ENCODE measurements around the gene DEFB108B.
"Not testable (repeated sequence)": the region's sequence is repeated elsewhere in the genome, so short reads cannot be mapped to it uniquely, and the experiment has no call there.

- TF ChIP-seq, protein P1, sequence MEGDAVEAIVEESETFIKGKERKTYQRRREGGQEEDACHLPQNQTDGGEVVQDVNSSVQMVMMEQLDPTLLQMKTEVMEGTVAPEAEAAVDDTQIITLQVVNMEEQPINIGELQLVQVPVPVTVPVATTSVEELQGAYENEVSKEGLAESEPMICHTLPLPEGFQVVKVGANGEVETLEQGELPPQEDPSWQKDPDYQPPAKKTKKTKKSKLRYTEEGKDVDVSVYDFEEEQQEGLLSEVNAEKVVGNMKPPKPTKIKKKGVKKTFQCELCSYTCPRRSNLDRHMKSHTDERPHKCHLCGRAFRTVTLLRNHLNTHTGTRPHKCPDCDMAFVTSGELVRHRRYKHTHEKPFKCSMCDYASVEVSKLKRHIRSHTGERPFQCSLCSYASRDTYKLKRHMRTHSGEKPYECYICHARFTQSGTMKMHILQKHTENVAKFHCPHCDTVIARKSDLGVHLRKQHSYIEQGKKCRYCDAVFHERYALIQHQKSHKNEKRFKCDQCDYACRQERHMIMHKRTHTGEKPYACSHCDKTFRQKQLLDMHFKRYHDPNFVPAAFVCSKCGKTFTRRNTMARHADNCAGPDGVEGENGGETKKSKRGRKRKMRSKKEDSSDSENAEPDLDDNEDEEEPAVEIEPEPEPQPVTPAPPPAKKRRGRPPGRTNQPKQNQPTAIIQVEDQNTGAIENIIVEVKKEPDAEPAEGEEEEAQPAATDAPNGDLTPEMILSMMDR (IDR thresholded peaks at IDR 0.05; ENCODE audit: poor library complexity, severe bottlenecking), result not testable (repeated sequence)
- not testable (repeated sequence) for TF ChIP-seq RAD21 (conservative IDR thresholded peaks at IDR 0.05)
Observed at GRCh38 chr11:71799556-71800128, 33.4 kb upstream of the DEFB108B start.

Data from neural cell (in vitro differentiated cells).